ENCODE measurements around the gene OR2L8.

The OR2L8 gene

DNA sequence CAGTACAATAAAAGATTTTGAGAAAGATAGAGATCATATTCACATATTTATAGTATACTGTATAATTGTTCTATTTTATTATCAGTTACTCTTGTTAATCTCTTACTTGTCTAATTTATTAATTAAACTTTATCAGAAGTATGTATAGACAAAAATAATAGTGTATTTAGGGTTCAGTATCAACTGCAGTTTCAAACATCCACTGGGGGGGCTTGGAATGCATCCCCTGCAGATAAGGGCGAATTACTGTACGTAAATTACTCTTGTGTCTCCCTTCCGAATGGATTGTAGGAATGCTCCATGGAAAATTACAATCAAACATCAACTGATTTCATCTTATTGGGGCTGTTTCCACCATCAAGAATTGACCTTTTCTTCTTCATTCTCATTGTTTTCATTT is at the start of gene OR2L8:
Gene OR2L8, plus strand, starts transcription at position 301 of the 400 bp plus-strand sequence. Its CDS starts 0 bp downstream, at position 301.
- DNase-seq (ENCODE audit: low read depth, low spot score), result no peak

GRCh38 chr1:247904122-247904521 is 44.5 kb upstream of the OR2L8 start:
- DNase-seq (ENCODE audit: low read depth, low spot score), result no peak

DNA sequence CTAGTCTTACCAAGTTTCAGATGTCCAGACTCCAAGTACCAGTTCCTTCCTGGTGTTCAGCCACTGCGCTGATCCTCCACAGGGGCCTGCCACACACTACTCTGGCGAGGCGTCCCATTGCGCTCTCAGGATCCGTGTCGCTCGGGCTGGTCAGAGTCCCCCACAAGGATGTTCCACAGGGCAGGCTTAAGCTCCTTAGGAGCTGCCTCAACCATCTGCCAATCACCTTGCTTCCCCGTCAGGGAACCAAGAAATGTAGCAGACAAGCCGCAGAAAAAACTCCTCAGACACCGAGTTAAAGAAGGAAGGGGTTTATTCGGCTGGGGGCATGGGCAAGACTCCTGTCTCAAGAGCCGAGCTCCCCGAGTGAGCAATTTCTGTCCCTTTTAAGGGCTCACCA is 43.5 kb upstream of the OR2L8 start:
- no peak for DNase-seq (ENCODE audit: low read depth, low spot score)

DNA sequence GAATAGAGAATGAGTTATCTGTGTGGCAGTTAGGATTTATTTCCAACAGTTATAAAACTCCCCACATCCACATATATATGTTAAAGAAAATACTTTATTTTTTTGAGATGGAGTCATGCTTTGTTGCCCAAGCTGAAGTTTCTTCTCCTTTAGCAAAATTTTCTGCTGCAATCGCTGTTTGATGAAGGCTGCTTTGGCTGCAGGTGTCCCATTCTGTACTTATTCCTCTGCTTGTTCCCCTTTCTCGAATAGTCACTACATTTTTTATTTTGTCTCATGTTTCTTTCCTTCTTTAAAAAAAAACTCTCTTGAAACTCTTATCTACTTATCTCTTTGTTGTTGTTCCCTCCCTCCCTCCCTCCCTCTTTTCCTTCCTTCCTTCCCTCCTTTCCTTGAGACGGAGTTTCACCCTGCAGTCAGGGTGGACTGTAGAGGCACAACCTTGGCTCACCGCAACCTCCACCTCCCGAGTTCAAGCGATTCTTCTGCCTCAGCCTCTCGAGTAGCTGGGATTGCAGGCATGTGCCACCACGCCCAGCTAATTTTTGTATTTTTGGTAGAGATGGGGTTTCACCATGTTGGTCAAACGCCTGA is 42.7 kb upstream of the OR2L8 start:
- DNase-seq (ENCODE audit: low read depth, low spot score), result no peak

DNA sequence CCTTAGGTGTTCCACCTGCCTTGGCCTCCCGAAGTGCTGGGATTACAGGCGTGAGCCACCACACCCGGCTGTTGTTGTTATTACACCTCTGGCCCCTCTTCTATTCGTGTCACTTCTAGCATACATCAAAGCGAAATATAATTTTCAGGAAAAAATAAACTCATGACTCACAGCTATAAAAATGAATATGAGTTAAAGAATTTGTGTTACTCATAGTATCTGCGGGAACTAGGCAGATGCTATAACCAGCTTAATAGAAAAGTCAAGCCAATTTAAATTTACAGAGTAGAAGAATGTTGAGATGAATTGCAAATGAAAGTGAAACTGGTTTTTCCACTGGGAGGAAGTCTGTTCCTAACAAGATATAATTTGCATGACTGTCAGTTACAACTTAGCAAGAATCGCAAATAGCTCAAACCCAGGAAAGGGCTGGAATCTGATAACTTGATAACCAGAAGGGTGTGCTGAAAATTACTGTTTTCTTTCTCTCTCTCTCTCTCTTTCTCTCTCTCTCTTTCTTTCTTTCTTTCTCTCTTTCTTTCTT is 42.1 kb upstream of the OR2L8 start:
- no peak for DNase-seq (ENCODE audit: low read depth, low spot score)

DNA sequence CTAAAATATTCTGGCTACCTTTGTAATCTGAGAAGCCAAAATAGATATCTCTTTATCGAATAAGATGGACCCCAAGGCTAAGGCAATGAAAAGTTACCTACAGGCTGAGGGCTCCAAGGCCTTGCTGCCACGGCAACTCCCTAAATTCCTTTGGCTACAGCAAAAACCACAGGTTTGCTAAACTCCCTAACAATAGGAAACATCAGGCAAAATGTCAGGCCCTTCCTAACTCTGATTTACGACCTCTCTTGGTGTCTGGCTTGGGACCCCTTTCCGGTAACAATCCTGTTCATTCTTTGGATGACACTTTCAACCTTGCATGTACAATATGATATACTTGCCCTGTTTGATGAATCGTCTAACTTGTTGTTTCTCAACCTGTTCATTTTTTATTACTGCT is 39.9 kb upstream of the OR2L8 start:
- DNase-seq (ENCODE audit: low read depth, low spot score), result no peak

DNA sequence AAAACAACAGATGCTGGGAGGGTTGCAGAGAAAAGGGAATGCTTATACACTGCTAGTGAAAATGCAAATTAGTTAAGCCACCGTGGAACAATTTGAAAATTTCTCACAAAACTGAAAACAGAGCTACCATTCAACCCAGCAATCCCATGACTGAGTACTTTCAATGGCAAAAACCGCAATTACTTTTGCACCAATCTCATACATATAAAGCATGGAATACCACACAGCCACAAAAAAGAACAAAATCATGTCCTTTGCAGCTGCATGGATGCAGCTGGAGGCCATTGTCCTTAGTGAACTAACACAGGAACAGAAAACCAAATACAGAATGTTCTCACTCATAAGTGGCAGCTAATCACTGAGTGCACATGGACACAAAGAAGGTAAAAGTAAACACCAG is 34.9 kb upstream of the OR2L8 start:
- DNase-seq (ENCODE audit: low read depth, low spot score), result no peak

GRCh38 chr1:247914941-247915662 is 33.6 kb upstream of the OR2L8 start:
- DNase-seq (ENCODE audit: low read depth, low spot score), result no peak

GRCh38 chr1:247919952-247920351 is 28.7 kb upstream of the OR2L8 start, which contains the start of gene OR2T8:
TSS of gene OR2T8 (plus strand) at chr1:247920252. CDS start at chr1:247921018, 766 bp downstream.
- DNase-seq (ENCODE audit: low read depth, low spot score), result no peak

DNA sequence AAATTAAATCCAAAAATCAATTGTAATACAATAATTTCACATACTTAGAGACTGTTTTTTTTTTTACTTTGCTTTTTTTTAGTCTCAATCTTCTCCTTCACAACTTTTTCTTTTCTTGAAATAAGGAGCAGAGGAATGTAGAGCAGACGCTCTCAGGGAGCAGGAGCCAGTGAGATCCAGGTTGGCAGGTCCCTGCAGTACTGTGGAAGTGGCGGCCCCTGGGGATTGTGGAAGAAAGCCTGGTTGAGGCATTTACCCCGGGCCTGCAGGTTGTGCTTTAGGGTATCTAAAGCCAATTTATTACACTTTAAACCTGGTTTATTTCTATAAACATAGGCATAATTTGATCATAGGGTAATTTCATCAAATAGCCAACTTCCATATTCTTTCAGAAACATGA is 24.7 kb upstream of the OR2L8 start:
- no peak for DNase-seq (ENCODE audit: low read depth, low spot score)

- no peak for DNase-seq (ENCODE audit: low read depth, low spot score)
These were observed 23.8 kb upstream of the OR2L8 start, which contains the start of gene OR2AJ1 for GRCh38 chr1:247924868-247925267. TSS of gene OR2AJ1 (plus strand) at chr1:247924889. CDS start at chr1:247933769, 8,880 bp downstream.

DNA sequence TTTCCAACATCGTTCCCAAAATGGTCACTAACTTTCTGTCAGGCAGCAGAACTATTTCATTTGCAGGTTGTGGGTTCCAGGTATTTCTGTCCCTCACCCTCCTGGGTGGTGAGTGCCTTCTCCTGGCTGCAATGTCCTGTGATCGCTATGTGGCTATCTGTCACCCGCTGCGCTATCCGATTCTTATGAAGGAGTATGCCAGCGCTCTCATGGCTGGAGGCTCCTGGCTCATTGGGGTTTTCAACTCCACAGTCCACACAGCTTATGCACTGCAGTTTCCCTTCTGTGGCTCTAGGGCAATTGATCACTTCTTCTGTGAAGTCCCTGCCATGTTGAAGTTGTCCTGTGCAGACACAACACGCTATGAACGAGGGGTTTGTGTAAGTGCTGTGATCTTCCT is 14.7 kb upstream of the OR2L8 start:
- DNase-seq (ENCODE audit: low read depth, low spot score), result no peak

DNA sequence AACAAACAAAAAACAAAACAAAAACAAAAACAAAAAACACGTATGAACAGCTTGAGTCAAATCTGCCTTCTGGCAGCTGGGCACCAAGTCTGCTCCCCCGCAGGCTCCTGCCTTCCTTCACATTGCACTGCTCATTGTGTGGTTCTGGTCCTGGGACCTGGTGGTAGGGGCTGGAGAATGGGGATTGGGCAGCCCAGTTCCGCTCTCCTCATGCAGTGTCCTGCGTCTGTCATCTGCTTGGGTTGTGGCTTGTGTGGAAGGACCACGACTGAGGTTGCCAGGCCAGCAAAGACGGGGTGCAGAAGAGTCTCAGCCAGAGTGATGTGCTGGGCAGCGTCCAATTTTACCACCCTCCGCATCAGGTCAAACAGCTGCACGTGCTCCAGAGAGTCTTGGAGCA is 12.9 kb upstream of the OR2L8 start:
- DNase-seq (ENCODE audit: low read depth, low spot score), result no peak

GRCh38 chr1:247936415-247936814 is 12.2 kb upstream of the OR2L8 start:
- no peak for DNase-seq (ENCODE audit: low read depth, low spot score)

GRCh38 chr1:247936965-247937734 is 11.5 kb upstream of the OR2L8 start:
- peak; percentile 29 for DNase-seq (ENCODE audit: low read depth, low spot score)

- DNase-seq (ENCODE audit: low read depth, low spot score), result no peak
These were observed 6.0 kb upstream of the OR2L8 start for GRCh38 chr1:247942624-247943023.

- no peak for DNase-seq (ENCODE audit: low read depth, low spot score)
These were observed 4.8 kb downstream of the OR2L8 start for GRCh38 chr1:247953408-247953807.

DNA sequence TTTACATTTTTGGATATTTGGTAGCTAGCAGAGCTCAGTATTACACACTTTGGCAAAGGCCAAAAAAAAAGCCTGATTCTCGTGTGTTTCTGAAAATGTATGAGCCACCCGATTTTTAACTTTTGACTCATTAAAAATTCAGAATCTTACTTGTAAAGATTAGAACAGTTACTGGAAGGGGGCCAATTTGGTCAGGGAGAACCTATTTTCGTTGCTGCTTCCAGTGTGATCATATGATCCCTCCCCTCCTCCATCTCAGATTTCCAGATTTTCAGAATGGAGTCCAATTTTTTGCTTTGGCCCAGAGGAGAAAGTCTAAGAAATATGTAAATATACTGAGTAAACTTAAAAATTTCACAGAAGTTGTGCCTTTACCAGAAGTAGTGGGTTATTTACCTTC is 13.1 kb downstream of the OR2L8 start:
- no peak for DNase-seq (ENCODE audit: low read depth, low spot score)

GRCh38 chr1:247962911-247963588 is 14.4 kb downstream of the OR2L8 start:
- no peak for DNase-seq (ENCODE audit: low read depth, low spot score)

GRCh38 chr1:247964933-247965332 is 16.3 kb downstream of the OR2L8 start, which contains the start of gene OR2AK2:
TSS of gene OR2AK2 (plus strand) at chr1:247965233. CDS start at chr1:247965377, 144 bp downstream.
- DNase-seq (ENCODE audit: low read depth, low spot score), result no peak

DNA sequence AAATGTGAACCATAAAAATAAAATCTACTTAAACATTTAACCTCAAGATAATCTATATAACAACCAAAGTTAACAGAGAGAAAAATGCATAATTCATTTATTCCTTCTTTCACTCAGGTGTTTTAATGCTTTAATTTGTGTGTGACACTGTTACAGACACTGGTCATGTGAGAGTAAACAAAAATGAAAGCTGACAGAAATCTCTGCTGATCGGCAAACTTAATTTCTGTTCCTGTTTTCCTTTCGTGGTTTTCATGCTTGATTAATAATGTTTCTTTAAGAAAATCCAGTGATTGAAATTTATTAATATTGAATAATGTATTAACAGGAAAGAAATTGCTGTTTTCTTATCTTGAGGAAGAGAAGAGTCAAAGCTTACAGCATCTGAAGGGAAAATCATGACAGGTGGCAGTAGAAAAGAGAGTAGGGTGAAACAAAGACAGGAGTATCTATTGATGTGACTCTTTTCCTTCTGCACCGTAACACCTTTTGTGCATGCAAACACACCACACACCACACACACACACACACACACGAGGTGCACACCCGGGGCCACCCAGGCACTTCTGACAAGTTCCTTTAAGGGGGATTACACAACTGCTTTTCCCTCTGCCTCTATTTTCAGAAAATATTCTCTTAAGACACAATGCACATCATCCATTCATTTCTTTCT is 18.0 kb downstream of the OR2L8 start:
- no peak for DNase-seq (ENCODE audit: low read depth, low spot score)
